HG02759 (cell line): Measurements from ENCODE around the gene PVALEF.

ENCODE experiments used
- ATAC-seq: cut with Tn5 transposase; IDR thresholded peaks from one replicate; pipeline ENCODE4 v1.9.1; 2021; ENCODE audit warnings: mild to moderate bottlenecking, moderate library complexity; ENCODE audit not compliant: unreplicated experiment

Gene PVALEF

DNA sequence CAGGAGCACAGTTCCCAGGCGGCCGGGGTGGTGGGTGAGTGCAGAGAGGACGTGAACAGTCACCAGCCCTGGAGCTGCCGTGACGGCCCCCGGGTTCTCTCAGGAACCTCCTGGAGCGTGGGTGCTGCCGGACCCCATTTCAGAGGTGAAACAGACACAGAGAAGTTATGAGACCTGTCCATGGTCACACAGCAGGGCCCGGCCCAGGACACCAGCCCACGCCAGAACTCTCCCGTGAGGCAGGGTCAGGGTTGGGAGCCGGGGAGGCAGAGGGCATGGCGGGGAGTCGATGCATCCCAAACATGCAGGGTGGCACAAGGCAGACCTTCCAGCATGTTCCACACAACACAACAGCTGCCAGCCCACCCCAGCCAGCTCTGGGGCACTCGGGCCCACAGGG is 3.8 kb upstream of the PVALEF start:
- no peak for ATAC-seq

DNA sequence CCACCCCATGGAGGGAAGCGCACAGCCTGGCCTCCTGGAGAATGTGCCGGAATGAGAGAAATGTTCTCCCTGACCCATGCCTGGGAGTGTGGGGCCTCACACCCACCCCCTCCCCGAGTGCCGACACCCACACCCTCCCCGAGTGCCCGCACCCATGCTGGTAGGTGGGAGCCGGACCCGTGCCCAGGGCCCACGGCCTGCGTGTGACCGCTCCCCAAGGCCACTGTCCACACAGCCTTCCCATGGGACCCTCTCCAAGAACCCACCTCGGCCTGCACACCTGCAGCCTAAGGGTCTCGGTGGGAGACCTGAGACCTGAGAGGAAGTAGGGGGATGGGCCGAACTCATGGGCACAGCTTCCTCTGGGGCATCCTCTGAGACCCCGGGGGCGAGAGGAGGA is 3.3 kb upstream of the PVALEF start:
- ATAC-seq, result no peak

GRCh38 chr17:81162491-81162890 is 2.8 kb upstream of the PVALEF start:
- ATAC-seq, result no peak

DNA sequence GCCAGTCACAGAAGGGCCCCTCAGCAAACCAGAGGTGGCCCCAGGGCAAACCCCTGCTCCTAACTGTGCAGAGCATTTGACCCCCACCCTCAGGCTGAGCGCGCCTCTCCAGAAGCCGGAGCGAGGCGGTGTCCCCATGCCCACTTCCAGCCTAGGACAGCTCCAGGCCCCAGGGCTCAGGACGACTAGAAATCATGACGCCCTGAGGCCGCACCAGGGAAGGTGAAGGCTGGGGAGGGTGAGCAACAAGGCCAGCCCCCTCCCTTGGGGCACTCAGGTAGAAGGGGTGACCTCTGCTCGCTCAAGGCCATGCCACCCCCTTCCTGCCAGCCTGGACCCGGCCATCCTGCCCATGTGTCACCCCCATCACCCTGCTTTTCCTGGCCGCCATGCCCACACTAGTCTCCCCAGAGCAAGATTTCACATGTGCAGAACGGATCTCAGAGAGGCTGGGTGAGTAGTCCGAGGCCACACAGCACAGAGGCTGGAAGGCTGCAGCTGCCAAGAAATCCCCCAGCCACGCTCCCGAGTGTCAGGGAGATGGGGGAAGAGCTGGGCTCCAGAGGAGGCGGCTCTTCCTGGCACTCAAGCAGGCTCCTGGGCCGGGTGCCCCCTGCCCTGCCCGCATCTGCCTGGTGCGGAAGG is 2.1 kb upstream of the PVALEF start:
- no peak for ATAC-seq

DNA sequence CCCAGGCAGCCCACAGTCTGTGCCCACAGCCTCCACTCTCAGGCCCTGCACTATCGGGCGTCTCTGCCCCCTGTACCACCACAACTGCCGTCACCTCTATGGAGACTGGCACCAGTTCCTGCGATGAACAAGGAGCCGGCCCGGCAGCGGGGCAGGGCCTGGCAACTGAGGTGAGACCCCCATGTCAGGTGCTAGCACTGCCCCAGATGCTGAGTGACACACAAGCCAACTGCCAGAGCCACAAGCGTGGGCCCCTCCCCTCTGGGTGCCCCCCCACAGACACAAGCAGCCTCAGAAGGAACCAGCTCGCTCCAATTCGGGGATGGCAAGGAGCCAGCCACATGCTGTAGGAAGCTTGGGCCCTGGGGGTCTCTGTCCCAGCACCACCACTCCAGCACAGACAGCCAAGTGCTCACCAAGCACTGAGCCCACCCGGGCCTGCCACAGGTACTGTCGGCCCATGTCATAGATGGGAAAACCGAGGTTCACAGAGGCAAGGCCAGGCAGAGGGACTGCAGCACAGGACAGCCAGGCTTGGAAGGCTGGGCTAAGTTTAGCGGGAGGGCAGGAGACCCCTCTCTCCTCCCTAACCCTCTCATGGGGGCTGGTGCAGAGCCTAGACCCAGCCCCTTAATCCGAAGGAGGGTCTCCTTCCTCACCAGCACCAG is 1.5 kb upstream of the PVALEF start:
- no peak for ATAC-seq

GRCh38 chr17:81164371-81165245 is 699 bp upstream of the PVALEF start:
- no peak for ATAC-seq

DNA sequence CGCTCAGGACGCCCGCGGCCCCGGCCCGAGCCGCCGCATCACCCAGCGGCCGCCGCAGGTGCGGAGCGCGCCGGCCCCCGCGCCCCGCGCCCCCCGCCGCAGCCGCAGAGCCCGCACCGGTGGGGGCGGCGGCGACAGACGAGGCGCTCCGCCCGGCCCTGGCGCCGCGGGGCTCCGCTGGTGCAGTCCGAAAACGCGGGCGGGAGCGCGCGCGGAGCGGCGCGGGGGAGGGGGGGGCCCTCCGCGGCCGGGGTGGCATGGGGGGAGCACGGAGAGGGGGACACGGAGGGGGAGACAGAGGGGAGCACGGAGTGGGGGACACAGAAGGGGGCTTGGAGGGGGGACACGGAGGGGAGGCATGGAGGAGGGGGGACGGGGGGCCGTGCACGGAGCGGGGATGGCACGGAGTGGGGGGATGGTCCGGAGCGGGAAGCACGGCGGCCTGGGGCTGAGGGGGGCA is 756 bp downstream of the PVALEF start, which contains the start of gene AATK:
AATK (minus strand) TSS at position 189 of the 460 bp plus-strand sequence. CDS start 229 bp downstream, outside the sequence.
- no peak for ATAC-seq

GRCh38 chr17:81167194-81167524 is 1.9 kb downstream of the PVALEF start:
- no peak for ATAC-seq

DNA sequence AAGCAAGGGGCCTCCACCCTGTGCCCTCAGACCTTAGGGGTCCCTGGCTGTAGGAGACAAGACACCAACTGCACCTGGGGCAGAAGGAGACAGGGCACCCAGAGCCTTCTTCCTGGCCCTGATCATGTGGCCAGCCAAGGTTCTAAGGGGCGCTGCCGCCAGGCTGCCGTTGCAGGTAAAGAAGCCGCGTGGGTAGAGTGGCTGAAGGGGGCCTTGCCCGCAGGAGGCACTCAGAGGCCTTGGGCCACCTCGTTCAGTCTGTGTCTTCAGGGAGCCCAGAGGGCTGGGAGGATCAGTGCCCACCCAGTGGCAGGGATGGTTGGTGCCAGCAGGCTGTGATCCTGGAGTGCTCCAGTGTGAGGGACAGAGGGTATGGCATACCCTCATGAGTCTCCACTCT is 2.3 kb downstream of the PVALEF start:
- no peak for ATAC-seq

DNA sequence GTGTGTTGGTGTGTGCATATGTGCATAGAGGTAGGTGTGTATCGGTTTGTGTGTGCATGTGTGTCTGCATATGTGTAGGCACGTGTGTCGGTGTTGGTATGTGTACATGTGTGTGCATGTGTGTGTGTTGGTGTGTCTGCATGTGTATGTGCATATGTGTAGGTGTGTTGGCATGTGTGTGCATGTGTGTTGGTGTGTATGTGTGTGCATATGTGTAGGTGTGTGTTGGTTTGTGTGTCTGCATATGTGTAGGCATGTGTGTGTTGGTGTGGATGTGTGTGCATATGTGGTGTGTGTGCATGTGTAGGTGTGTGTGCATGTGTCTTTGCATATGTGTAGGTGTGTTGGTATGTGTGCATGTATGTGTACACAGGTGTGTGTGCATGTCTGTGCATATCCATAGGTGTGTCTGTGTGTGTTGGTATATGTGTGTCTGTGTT is 4.6 kb downstream of the PVALEF start:
- ATAC-seq, result no peak

- no peak for ATAC-seq
Measured at GRCh38 chr17:81170727-81171494, 5.6 kb downstream of the PVALEF start.

DNA sequence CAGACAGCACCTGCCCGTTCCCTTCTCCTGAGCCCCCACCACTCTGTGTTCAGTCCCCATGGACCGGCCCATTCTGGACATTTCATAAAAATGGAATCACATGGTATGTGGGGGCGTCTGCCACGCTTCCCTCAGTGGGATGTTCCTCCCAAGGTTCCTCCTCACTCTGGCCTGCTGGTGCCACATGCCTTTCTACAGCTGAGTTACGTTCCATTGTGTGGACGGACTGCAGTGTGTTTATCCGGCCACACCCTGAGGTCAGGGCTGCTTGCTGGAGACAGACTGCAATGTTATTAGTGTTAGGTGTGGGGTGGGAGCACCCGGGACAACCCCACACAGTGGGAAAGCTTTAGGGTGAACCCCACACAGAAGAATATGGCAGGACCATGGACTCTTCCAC is 6.6 kb downstream of the PVALEF start:
- ATAC-seq, result no peak

DNA sequence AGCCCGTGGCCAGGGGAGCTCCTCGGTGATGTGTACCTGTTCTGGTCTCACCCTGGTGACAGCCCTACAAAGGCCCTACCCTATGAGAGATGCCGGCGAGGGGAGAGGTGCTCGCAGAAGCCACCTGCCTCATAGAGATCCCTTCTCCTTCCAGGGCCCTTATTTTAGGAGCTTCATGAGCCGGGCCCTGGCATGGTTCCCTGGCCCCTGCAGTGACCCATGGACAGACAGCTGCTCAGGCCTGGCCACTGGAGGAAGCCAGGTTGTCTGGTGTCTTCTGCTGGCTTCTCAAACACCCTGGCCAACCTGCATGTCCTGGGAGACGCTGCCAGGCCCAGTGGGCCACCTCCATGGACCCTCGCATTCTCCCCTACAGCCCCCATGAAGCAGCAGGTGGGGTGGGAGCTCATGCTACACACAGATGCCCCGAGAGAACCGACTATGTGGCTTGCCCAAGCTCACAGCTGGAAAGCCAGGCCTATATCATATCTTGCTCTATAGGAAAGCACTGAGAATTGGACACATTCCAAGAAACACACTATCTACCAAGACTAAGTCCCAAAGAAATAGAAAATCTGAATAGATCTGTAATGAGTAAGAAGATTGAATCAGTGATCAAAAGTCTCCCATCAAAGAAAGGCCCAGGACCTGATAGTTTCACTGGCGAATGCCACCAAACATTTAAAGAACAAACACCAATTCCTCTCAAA is 7.9 kb downstream of the PVALEF start:
- ATAC-seq, result no peak

DNA sequence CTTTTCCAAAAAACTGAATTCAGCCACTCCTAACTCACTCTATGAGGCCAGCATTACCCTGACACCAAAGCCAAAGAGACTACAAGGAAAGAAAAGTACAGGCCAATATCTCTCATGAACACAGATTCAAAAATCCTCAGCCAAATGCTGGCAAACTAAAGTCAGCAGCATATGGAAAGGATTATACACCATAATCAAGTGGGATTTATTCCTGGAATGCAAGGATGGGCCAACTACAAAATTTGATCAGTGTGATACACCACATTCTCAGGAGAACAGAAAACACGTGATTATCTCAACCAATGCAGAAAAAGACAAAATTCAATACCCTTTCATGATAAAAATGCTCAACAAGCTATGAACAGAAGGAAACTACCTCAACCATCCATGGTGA is 8.5 kb downstream of the PVALEF start:
- no peak for ATAC-seq

- no peak for ATAC-seq
Measured at GRCh38 chr17:81176666-81177065, 11.4 kb downstream of the PVALEF start.

DNA sequence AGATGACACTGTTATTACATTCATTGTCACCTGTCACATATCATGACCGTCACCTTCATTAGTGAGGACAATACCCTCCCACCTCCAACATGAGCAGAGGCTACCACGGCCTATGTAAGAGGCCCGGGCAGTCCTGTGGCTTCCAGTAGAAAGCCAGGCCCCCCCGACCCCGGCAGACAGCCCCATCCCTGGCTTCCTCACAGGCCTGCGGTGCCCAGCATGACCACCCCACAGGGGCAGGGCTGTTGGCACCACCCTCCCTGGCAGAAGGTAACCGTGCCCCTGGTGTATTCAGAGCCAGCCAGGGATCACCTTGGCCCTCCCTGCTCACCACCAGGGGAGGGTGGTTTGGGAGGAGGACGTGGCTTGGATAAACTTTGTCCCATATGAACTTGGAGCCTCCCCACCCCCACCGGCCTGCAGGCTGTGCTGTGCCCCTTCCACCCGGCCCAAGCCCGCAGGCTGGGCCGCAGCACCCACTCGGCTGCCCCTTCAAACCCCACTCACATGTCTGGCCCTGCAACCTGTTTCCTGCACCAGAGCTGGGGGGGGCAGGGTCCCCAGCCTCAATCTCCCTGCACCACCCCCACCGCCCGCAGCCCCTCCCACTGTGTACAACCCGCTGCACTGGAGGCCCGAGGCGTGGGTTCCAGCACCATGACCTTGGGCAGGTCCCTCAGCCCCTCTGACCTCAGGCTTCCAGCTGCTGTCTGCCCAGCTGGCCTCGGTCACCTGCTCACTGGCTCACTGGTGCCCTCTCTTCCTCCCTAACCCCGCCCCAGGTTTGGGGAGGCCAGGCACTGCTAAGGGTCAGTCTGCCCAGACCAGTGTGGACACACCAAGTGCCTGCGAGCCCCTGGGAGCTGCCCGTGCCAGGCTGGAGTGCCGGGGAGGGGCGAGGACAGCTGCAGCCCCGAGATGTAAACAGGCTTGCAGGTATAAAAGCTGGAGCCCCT is 13.1 kb downstream of the PVALEF start:
- no peak for ATAC-seq

- no peak for ATAC-seq
Measured at GRCh38 chr17:81179220-81179619, 13.9 kb downstream of the PVALEF start.

- ATAC-seq, result no peak
Measured at GRCh38 chr17:81179861-81180260, 14.6 kb downstream of the PVALEF start.
